Upper lobe of left lung (tissue), 4 donors: Measurements from ENCODE around the gene ENAM.

Experiments
- EP300 ChIP-seq, 4 donors: sonication (generic); formaldehyde crosslinking; IDR thresholded peaks; one replicate each; pipeline ENCODE4 v1.5.1; 2017; ENCODE audit warnings: antibody characterized with exemption in 4 of 4, control low read depth in 2 of 4
- POLR2A ChIP-seq, 4 donors: fragments of 450-650 bp; IDR thresholded peaks; one replicate each; pipeline ENCODE4 v1.5.1; 2016 to 2017; ENCODE audit warnings: antibody characterized with exemption in 4 of 4, mild to moderate bottlenecking in 2 of 4
- POLR2AphosphoS5 ChIP-seq, 2 donors: sonication (generic); formaldehyde crosslinking; IDR thresholded peaks; one replicate each; pipeline ENCODE4 v1.5.1; 2017; ENCODE audit warnings: antibody characterized with exemption in 2 of 2
- TF ChIP-seq, protein P1 (sequence below), 6 experiments: fragments of 450-650 bp in 4 of 6; fragments of 200-600 bp in 2 of 6; sonication (generic) in 2 of 6; IDR thresholded peaks; one replicate each; pipeline ENCODE4 v1.5.1; 2016 to 2019; ENCODE audit warnings: antibody characterized with exemption in 6 of 6

DNA sequence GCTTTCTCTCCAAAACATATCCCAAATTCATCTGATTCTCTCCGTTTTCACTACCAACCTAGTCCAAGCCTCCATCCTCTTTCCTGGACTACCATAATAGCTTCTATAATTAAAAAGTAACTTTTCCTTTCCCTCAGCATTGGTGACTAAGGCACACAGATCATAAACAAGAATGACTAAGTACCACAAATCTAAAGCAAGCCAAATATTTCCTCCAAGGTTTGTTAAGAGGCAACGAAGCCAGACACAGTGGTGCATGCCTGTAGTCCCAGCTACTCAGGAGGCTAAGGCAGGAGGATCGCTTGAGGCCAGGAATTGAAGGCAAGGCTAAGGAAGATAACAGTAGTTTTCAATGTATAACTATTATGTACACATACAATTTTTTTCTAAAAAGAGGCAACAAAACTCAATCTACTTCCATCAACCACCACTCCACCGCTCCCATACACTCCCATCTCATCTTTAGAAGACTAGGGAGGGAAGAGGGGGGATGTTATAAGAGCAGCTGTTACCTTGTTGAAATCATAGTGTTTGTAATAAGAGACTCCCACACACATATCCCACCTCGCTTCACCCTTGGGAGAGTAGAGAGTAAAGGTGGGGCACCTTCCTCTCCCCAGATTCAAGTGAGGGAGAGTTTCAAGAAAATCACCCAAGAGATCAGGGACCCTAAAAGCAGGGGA lies 41.9 kb downstream of the ENAM start:
- TF ChIP-seq POLR2A (IDR thresholded peaks at IDR 0.05) (no peak), EP300 (IDR thresholded peaks at IDR 0.05) (no peak), POLR2AphosphoS5 (IDR thresholded peaks at IDR 0.05) (no peak)
- TF ChIP-seq, protein P1, sequence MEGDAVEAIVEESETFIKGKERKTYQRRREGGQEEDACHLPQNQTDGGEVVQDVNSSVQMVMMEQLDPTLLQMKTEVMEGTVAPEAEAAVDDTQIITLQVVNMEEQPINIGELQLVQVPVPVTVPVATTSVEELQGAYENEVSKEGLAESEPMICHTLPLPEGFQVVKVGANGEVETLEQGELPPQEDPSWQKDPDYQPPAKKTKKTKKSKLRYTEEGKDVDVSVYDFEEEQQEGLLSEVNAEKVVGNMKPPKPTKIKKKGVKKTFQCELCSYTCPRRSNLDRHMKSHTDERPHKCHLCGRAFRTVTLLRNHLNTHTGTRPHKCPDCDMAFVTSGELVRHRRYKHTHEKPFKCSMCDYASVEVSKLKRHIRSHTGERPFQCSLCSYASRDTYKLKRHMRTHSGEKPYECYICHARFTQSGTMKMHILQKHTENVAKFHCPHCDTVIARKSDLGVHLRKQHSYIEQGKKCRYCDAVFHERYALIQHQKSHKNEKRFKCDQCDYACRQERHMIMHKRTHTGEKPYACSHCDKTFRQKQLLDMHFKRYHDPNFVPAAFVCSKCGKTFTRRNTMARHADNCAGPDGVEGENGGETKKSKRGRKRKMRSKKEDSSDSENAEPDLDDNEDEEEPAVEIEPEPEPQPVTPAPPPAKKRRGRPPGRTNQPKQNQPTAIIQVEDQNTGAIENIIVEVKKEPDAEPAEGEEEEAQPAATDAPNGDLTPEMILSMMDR (IDR thresholded peaks at IDR 0.05), result no peak
